ENCODE data around the gene TACR2.

Gene TACR2

GRCh38 chr10:69382382-69383117 is 34.2 kb downstream of the TACR2 start:
- H3K27me3 ChIP-seq (ENCODE audit: control insufficient read depth in 5 of 5, insufficient read depth in 4 of 5, low read length in 5 of 5), result no peaks in the 10 kb centered on the region
- no peak overlapping the region for H3K4me3 ChIP-seq (ENCODE audit: low read depth in 1 of 5, low read length in 5 of 5)
- H3K9ac ChIP-seq (ENCODE audit: low read length in 5 of 5), result no peak overlapping the region
- peaks cover 0 to 83% (median 64%) of the 10 kb centered on the region in 5 donors for H3K36me3 ChIP-seq (ENCODE audit: control insufficient read depth in 5 of 5, insufficient read depth in 5 of 5, low read length in 5 of 5)
- peaks cover 4 to 19% (median 17%) of the 10 kb centered on the region in 5 donors for H3K4me1 ChIP-seq (ENCODE audit: control insufficient read depth in 5 of 5, insufficient read depth in 5 of 5, low read length in 5 of 5)
- no peaks in the 10 kb centered on the region for H3K9me3 ChIP-seq (ENCODE audit: control insufficient read depth in 5 of 5, low read length in 5 of 5)
- peak overlapping the region; percentile 85 for H3K27ac ChIP-seq (ENCODE audit: low read depth, low read length)

GRCh38 chr10:69379800-69380199 is 36.9 kb downstream of the TACR2 start:
- peaks cover 8 to 44% (median 33%) of the 10 kb centered on the region in 5 donors for H3K4me1 ChIP-seq (ENCODE audit: control insufficient read depth in 5 of 5, insufficient read depth in 5 of 5, low read length in 5 of 5)
- no peaks in the 10 kb centered on the region for H3K27me3 ChIP-seq (ENCODE audit: control insufficient read depth in 5 of 5, insufficient read depth in 4 of 5, low read length in 5 of 5)
- no peak overlapping the region for H3K27ac ChIP-seq (ENCODE audit: low read depth, low read length)
- H3K9ac ChIP-seq (ENCODE audit: low read length in 5 of 5), result no peak overlapping the region
- H3K36me3 ChIP-seq (ENCODE audit: control insufficient read depth in 5 of 5, insufficient read depth in 5 of 5, low read length in 5 of 5), result peaks cover 0 to 68% (median 48%) of the 10 kb centered on the region in 5 donors
- H3K4me3 ChIP-seq (ENCODE audit: low read depth in 1 of 5, low read length in 5 of 5), result no peak overlapping the region
- no peaks in the 10 kb centered on the region for H3K9me3 ChIP-seq (ENCODE audit: control insufficient read depth in 5 of 5, low read length in 5 of 5)

DNA sequence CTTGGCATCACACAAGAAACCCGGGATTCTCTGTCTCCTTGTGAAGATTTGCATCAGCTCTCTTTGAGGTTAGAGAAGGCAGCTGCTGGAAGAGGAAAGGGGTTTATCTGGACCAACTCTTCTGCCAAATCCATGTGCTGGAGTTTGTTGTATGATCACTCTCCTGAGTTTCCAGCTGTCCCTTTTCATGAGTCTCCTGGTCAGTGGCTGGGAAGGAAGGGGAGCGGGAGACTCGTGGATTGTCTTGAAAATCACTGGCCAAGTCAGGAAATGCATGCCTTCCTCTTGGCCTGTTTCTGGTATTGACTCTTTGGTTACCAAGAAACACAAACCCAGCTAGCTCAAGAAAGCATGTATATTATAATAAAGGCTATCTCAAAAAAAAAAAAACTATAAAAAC is 38.8 kb downstream of the TACR2 start:
- Histone ChIP-seq H3K9me3 (ENCODE audit: control insufficient read depth in 5 of 5, low read length in 5 of 5) (no peaks in the 10 kb centered on the region), H3K4me3 (ENCODE audit: low read depth in 1 of 5, low read length in 5 of 5) (no peak overlapping the region), H3K4me1 (ENCODE audit: control insufficient read depth in 5 of 5, insufficient read depth in 5 of 5, low read length in 5 of 5) (peaks cover 4 to 31% (median 19%) of the 10 kb centered on the region in 5 donors), H3K9ac (ENCODE audit: low read length in 5 of 5) (no peak overlapping the region), H3K27ac (ENCODE audit: low read depth, low read length) (peak overlapping the region; percentile 69), H3K36me3 (ENCODE audit: control insufficient read depth in 5 of 5, insufficient read depth in 5 of 5, low read length in 5 of 5) (peaks cover 0 to 59% (median 38%) of the 10 kb centered on the region in 5 donors), H3K27me3 (ENCODE audit: control insufficient read depth in 5 of 5, insufficient read depth in 4 of 5, low read length in 5 of 5) (no peaks in the 10 kb centered on the region)

- Histone ChIP-seq H3K4me3 (ENCODE audit: low read depth in 1 of 5, low read length in 5 of 5) (no peak overlapping the region), H3K36me3 (ENCODE audit: control insufficient read depth in 5 of 5, insufficient read depth in 5 of 5, low read length in 5 of 5) (peaks cover 0 to 52% (median 32%) of the 10 kb centered on the region in 5 donors), H3K27ac (ENCODE audit: low read depth, low read length) (peak overlapping the region; percentile 69), H3K9me3 (ENCODE audit: control insufficient read depth in 5 of 5, low read length in 5 of 5) (no peaks in the 10 kb centered on the region), H3K4me1 (ENCODE audit: control insufficient read depth in 5 of 5, insufficient read depth in 5 of 5, low read length in 5 of 5) (peaks cover 4 to 31% (median 19%) of the 10 kb centered on the region in 5 donors), H3K9ac (ENCODE audit: low read length in 5 of 5) (no peak overlapping the region), H3K27me3 (ENCODE audit: control insufficient read depth in 5 of 5, insufficient read depth in 4 of 5, low read length in 5 of 5) (no peaks in the 10 kb centered on the region)
These were observed 39.5 kb downstream of the TACR2 start for GRCh38 chr10:69377191-69377590.

DNA sequence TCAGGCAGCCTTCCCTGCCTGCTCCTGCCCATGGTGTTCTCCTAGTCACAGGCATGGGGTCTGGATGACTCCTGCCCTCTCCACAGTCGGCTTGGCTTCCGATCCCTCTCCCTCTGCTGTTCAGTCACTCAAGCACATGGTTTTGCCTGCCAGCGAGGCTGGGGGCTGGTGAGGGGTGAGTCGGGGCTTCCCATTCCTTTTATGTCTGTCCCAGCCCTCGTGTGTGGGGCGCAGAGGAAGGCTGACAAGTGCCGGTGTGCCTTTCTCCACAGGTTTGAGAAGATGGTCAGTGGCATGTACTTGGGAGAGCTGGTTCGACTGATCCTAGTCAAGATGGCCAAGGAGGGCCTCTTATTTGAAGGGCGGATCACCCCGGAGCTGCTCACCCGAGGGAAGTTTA is 40.1 kb downstream of the TACR2 start:
- no peak overlapping the region for H3K4me3 ChIP-seq (ENCODE audit: low read depth in 1 of 5, low read length in 5 of 5)
- no peaks in the 10 kb centered on the region for H3K27me3 ChIP-seq (ENCODE audit: control insufficient read depth in 5 of 5, insufficient read depth in 4 of 5, low read length in 5 of 5)
- H3K27ac ChIP-seq (ENCODE audit: low read depth, low read length), result no peak overlapping the region
- H3K4me1 ChIP-seq (ENCODE audit: control insufficient read depth in 5 of 5, insufficient read depth in 5 of 5, low read length in 5 of 5), result peaks cover 4 to 31% (median 19%) of the 10 kb centered on the region in 5 donors
- peaks cover 0 to 53% (median 32%) of the 10 kb centered on the region in 5 donors for H3K36me3 ChIP-seq (ENCODE audit: control insufficient read depth in 5 of 5, insufficient read depth in 5 of 5, low read length in 5 of 5)
- H3K9me3 ChIP-seq (ENCODE audit: control insufficient read depth in 5 of 5, low read length in 5 of 5), result no peaks in the 10 kb centered on the region
- H3K9ac ChIP-seq (ENCODE audit: low read length in 5 of 5), result peak overlapping the region in 1 of 5 donors; percentile 3

GRCh38 chr10:69375307-69376151 is 41.2 kb downstream of the TACR2 start:
- peaks cover 2 to 56% (median 35%) of the 10 kb centered on the region in 5 donors for H3K36me3 ChIP-seq (ENCODE audit: control insufficient read depth in 5 of 5, insufficient read depth in 5 of 5, low read length in 5 of 5)
- H3K4me1 ChIP-seq (ENCODE audit: control insufficient read depth in 5 of 5, insufficient read depth in 5 of 5, low read length in 5 of 5), result peaks cover 4 to 31% (median 19%) of the 10 kb centered on the region in 5 donors
- no peaks in the 10 kb centered on the region for H3K9me3 ChIP-seq (ENCODE audit: control insufficient read depth in 5 of 5, low read length in 5 of 5)
- H3K9ac ChIP-seq (ENCODE audit: low read length in 5 of 5), result peak overlapping the region in 1 of 5 donors; percentile 45
- peak overlapping the region in 2 of 5 donors; percentile 14 to 33 for H3K4me3 ChIP-seq (ENCODE audit: low read depth in 1 of 5, low read length in 5 of 5)
- H3K27ac ChIP-seq (ENCODE audit: low read depth, low read length), result no peak overlapping the region
- no peaks in the 10 kb centered on the region for H3K27me3 ChIP-seq (ENCODE audit: control insufficient read depth in 5 of 5, insufficient read depth in 4 of 5, low read length in 5 of 5)

- no peaks in the 10 kb centered on the region for H3K27me3 ChIP-seq (ENCODE audit: control insufficient read depth in 5 of 5, insufficient read depth in 4 of 5, low read length in 5 of 5)
- no peak overlapping the region for H3K9ac ChIP-seq (ENCODE audit: low read length in 5 of 5)
- H3K9me3 ChIP-seq (ENCODE audit: control insufficient read depth in 5 of 5, low read length in 5 of 5), result no peaks in the 10 kb centered on the region
- peaks cover 4 to 31% (median 19%) of the 10 kb centered on the region in 5 donors for H3K4me1 ChIP-seq (ENCODE audit: control insufficient read depth in 5 of 5, insufficient read depth in 5 of 5, low read length in 5 of 5)
- H3K27ac ChIP-seq (ENCODE audit: low read depth, low read length), result no peak overlapping the region
- peaks cover 3 to 56% (median 35%) of the 10 kb centered on the region in 5 donors for H3K36me3 ChIP-seq (ENCODE audit: control insufficient read depth in 5 of 5, insufficient read depth in 5 of 5, low read length in 5 of 5)
- H3K4me3 ChIP-seq (ENCODE audit: low read depth in 1 of 5, low read length in 5 of 5), result no peak overlapping the region
These were observed 41.8 kb downstream of the TACR2 start for GRCh38 chr10:69374931-69375306.

DNA sequence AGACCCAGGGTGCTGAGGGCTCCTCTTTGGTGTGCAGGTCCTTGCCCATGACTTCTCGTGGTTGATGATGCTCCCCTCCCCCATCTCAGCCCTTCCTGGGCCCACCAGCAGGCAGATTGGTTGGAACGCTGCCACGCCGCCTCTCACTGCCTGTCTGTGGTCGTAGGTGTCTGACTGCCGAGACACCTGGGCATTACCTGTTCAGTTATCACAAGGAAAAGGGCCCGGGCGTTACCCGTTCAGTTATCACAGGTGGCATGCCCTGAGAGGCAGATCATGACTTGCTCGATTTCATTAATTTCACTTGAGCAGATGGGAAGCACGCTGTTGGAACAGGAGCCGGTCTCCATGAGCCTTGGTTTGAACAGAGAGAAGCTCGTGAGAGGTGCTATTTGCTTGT is 42.5 kb downstream of the TACR2 start:
- H3K9ac ChIP-seq (ENCODE audit: low read length in 5 of 5), result no peak overlapping the region
- no peaks in the 10 kb centered on the region for H3K27me3 ChIP-seq (ENCODE audit: control insufficient read depth in 5 of 5, insufficient read depth in 4 of 5, low read length in 5 of 5)
- H3K9me3 ChIP-seq (ENCODE audit: control insufficient read depth in 5 of 5, low read length in 5 of 5), result no peaks in the 10 kb centered on the region
- peaks cover 4 to 31% (median 19%) of the 10 kb centered on the region in 5 donors for H3K4me1 ChIP-seq (ENCODE audit: control insufficient read depth in 5 of 5, insufficient read depth in 5 of 5, low read length in 5 of 5)
- no peak overlapping the region for H3K4me3 ChIP-seq (ENCODE audit: low read depth in 1 of 5, low read length in 5 of 5)
- no peak overlapping the region for H3K27ac ChIP-seq (ENCODE audit: low read depth, low read length)
- H3K36me3 ChIP-seq (ENCODE audit: control insufficient read depth in 5 of 5, insufficient read depth in 5 of 5, low read length in 5 of 5), result peaks cover 3 to 54% (median 33%) of the 10 kb centered on the region in 5 donors

DNA sequence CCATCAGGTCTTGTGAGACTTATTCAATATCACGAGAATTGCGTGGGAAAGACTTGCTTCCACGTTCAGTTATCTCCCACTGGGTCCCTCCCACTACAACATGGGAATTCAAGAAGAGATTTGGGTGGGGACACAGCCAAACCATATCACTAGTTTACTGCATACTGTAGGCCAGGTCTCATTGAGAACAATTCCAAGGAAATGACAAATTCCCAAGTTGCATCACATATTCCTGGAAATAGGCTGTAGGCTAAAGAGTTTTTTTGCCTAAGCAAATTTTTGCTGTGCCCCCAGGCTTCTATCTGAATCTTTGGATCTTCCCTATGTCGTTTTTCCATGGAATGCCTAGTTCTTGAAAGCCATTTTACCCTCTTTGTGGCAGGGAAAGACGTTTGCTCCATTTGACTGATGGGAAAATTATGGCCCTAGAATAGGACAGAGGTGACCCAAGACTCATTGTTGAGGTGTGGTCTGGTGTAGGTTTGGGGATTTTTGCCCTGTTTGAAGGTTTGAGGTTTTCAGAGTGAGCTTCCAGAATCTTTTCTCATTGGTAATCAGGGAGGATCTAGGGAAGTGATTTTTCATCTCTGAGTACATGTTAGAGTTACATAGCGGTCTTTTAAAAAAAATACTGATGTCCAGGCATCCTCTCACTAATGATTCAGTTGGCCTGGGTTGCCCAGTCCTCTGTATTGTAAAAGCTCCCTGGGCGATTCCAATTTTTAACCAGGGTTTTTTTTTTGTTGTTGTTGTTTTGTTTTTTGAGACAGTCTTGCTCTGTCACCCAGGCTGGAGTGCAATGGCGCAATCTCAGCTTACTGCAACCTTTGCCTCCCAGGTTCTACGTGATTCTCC is 44.4 kb downstream of the TACR2 start:
- no peaks in the 10 kb centered on the region for H3K9me3 ChIP-seq (ENCODE audit: control insufficient read depth in 5 of 5, low read length in 5 of 5)
- no peaks in the 10 kb centered on the region for H3K27me3 ChIP-seq (ENCODE audit: control insufficient read depth in 5 of 5, insufficient read depth in 4 of 5, low read length in 5 of 5)
- peaks cover 3 to 60% (median 44%) of the 10 kb centered on the region in 5 donors for H3K36me3 ChIP-seq (ENCODE audit: control insufficient read depth in 5 of 5, insufficient read depth in 5 of 5, low read length in 5 of 5)
- H3K27ac ChIP-seq (ENCODE audit: low read depth, low read length), result no peak overlapping the region
- peaks cover 4 to 26% (median 19%) of the 10 kb centered on the region in 5 donors for H3K4me1 ChIP-seq (ENCODE audit: control insufficient read depth in 5 of 5, insufficient read depth in 5 of 5, low read length in 5 of 5)
- no peak overlapping the region for H3K4me3 ChIP-seq (ENCODE audit: low read depth in 1 of 5, low read length in 5 of 5)
- H3K9ac ChIP-seq (ENCODE audit: low read length in 5 of 5), result no peak overlapping the region

All from subcutaneous abdominal adipose tissue (tissue), 5 donors.